ENCODE results near the gene CYREN. TPM values are rescaled to one million over a fixed set of nuclear protein-coding genes. Genes with fewer than 3 reads are reported as not detected.
A peak's percentile ranks its signal among the peaks of the same experiment; 100 is the strongest.

The CYREN gene
- total and polyA plus RNA-seq, 9 of the 15 experiments (the other 6 are each of a cell fraction or from before 2014, with no cell fraction given), result 13.9 to 108 (median 88.8) TPM

DNA sequence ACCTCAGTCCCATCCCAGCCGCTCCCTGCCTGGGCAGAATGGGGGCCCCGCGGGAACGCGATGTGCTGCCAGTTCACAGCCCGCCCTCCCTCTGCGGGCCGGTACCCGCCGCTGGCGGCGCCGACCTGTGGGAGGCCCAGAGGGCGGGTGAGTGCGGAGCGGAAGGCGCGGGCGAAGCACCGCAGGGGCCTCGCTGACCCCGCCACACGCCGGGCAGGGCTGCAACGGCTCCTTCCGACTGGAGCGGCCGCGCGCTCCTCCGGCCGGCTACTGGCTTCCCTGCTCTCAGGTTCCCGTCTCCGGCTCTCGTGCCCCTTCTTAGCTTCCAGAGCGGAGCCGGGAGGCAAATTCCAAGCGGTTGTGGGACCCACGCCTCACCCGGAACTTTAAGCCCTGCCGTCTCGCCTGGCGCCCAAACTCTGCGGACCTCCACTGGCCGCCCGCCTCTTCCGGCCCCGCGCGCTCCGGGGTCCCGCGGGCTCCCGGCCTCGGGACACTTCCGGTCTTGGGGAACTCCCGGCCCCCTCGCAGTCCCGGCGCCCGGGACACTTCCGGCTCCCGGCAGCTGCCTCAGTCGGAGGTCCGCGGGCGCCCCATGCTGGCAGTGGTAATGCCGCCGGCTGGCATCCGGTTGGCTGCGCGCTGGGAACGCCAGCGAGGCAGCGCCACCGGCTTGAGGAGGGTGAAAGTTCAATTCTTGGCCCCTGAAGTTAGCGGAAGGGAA lies at the start of gene CYREN (continued):
- TF ChIP-seq, protein P1, sequence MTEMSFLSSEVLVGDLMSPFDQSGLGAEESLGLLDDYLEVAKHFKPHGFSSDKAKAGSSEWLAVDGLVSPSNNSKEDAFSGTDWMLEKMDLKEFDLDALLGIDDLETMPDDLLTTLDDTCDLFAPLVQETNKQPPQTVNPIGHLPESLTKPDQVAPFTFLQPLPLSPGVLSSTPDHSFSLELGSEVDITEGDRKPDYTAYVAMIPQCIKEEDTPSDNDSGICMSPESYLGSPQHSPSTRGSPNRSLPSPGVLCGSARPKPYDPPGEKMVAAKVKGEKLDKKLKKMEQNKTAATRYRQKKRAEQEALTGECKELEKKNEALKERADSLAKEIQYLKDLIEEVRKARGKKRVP (CRISPR knock-in tag; IDR thresholded peaks at IDR 0.05), result 0 out of 2 replicates have a peak, but pooled peaks have one; percentile 15
- TF ChIP-seq, protein P2, sequence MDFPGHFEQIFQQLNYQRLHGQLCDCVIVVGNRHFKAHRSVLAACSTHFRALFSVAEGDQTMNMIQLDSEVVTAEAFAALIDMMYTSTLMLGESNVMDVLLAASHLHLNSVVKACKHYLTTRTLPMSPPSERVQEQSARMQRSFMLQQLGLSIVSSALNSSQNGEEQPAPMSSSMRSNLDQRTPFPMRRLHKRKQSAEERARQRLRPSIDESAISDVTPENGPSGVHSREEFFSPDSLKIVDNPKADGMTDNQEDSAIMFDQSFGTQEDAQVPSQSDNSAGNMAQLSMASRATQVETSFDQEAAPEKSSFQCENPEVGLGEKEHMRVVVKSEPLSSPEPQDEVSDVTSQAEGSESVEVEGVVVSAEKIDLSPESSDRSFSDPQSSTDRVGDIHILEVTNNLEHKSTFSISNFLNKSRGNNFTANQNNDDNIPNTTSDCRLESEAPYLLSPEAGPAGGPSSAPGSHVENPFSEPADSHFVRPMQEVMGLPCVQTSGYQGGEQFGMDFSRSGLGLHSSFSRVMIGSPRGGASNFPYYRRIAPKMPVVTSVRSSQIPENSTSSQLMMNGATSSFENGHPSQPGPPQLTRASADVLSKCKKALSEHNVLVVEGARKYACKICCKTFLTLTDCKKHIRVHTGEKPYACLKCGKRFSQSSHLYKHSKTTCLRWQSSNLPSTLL (IDR thresholded peaks at IDR 0.05), result no peak
- TF ChIP-seq KAT7 (CRISPR knock-in tag; IDR thresholded peaks at IDR 0.05; ENCODE audit: borderline replicate concordance) (peak; percentile 99), ZFP30 (CRISPR knock-in tag; IDR thresholded peaks at IDR 0.05; ENCODE audit: borderline replicate concordance) (no peak), MED1 (CRISPR knock-in tag; IDR thresholded peaks at IDR 0.05; ENCODE audit: borderline replicate concordance) (no peak), FOXJ3 (CRISPR knock-in tag; IDR thresholded peaks at IDR 0.05) (no peak), TAF7 (tag; IDR thresholded peaks at IDR 0.05) (peak; percentile 61), NCOR1 (IDR thresholded peaks at IDR 0.05) (0 out of 2 replicates have a peak, but pooled peaks have one; percentile 45), TARDBP (IDR thresholded peaks at IDR 0.05) (peak; percentile 92; the same call in 1 of the 2 replicates), ESRRA (IDR thresholded peaks at IDR 0.05; ENCODE audit: borderline replicate concordance, low read depth) (peak; percentile 80), ZNF699 (CRISPR knock-in tag; IDR thresholded peaks at IDR 0.05; ENCODE audit: insufficient replicate concordance) (no peak), CBX8 (IDR thresholded peaks at IDR 0.05; ENCODE audit: borderline replicate concordance, extremely low read depth, low read depth, low read length, poor library complexity, severe bottlenecking) (no peak), POLR3A (IDR thresholded peaks at IDR 0.05; ENCODE audit: borderline replicate concordance, extremely low read depth, insufficient read depth, insufficient read length) (no peak), FOXA3 (CRISPR knock-in tag; conservative IDR thresholded peaks at IDR 0.05 in 1 of 2, IDR thresholded peaks at IDR 0.05 in 1 of 2) (peak in 1 of 2 experiments; percentile 86; a peak in 2 of 4 replicates), FOXJ2 (tag; IDR thresholded peaks at IDR 0.05) (no peak), ZEB2 (IDR thresholded peaks at IDR 0.05) (peak; percentile 99)
- TF ChIP-seq, protein P3, sequence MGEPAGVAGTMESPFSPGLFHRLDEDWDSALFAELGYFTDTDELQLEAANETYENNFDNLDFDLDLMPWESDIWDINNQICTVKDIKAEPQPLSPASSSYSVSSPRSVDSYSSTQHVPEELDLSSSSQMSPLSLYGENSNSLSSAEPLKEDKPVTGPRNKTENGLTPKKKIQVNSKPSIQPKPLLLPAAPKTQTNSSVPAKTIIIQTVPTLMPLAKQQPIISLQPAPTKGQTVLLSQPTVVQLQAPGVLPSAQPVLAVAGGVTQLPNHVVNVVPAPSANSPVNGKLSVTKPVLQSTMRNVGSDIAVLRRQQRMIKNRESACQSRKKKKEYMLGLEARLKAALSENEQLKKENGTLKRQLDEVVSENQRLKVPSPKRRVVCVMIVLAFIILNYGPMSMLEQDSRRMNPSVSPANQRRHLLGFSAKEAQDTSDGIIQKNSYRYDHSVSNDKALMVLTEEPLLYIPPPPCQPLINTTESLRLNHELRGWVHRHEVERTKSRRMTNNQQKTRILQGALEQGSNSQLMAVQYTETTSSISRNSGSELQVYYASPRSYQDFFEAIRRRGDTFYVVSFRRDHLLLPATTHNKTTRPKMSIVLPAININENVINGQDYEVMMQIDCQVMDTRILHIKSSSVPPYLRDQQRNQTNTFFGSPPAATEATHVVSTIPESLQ (CRISPR knock-in tag; IDR thresholded peaks at IDR 0.05), result 0 out of 2 replicates have a peak, but pooled peaks have one; percentile 71
- TF ChIP-seq, protein P4, sequence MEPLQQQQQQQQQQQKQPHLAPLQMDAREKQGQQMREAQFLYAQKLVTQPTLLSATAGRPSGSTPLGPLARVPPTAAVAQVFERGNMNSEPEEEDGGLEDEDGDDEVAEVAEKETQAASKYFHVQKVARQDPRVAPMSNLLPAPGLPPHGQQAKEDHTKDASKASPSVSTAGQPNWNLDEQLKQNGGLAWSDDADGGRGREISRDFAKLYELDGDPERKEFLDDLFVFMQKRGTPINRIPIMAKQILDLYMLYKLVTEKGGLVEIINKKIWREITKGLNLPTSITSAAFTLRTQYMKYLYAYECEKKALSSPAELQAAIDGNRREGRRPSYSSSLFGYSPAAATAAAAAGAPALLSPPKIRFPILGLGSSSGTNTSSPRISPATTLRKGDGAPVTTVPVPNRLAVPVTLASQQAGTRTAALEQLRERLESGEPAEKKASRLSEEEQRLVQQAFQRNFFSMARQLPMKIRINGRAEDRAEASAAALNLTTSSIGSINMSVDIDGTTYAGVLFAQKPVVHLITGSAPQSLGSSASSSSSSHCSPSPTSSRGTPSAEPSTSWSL (CRISPR knock-in tag; IDR thresholded peaks at IDR 0.05; ENCODE audit: borderline replicate concordance), result no peak
- TF ChIP-seq, protein P5, sequence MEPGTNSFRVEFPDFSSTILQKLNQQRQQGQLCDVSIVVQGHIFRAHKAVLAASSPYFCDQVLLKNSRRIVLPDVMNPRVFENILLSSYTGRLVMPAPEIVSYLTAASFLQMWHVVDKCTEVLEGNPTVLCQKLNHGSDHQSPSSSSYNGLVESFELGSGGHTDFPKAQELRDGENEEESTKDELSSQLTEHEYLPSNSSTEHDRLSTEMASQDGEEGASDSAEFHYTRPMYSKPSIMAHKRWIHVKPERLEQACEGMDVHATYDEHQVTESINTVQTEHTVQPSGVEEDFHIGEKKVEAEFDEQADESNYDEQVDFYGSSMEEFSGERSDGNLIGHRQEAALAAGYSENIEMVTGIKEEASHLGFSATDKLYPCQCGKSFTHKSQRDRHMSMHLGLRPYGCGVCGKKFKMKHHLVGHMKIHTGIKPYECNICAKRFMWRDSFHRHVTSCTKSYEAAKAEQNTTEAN (CRISPR knock-in tag; IDR thresholded peaks at IDR 0.05), result no peak
